Measurements from ENCODE around the gene URAD.

Gene URAD

DNA sequence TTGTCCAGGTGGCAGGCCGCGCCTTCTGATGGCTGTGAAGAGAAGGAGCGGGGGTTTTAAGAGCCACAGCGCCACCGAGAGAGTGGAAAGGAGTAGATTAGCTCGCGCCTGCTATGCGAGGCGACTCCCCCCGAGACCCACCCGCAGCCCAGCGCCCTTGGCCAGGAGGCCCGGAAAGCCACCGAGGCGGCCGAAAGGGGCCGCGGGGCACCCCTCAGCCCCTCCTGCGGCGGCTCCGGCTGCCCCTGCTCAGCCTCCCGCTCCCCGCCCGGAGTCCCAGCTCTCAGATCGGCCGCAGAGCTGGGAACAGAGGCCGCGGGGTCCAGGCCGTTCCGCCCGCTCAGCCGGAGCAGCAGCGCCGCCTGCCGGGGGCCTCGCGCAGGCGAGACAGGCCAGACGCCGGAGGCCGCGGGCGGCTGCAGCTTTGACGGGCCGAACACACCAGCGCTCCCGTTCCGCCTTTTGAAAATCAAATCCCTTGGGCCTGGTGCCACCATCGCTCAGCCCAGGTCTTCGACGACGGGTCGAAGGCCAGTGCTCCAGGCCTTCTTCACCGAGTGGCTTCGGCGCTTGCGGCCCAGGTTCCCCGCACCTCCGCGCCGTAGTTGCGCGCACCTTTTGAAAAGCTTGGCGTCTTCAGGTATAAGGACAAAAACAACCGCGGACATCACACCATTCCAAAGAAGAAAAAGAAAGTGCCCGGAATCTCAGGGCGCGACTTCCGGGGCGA lies 34.7 kb downstream of the URAD start:
- no peak for DNase-seq

DNA sequence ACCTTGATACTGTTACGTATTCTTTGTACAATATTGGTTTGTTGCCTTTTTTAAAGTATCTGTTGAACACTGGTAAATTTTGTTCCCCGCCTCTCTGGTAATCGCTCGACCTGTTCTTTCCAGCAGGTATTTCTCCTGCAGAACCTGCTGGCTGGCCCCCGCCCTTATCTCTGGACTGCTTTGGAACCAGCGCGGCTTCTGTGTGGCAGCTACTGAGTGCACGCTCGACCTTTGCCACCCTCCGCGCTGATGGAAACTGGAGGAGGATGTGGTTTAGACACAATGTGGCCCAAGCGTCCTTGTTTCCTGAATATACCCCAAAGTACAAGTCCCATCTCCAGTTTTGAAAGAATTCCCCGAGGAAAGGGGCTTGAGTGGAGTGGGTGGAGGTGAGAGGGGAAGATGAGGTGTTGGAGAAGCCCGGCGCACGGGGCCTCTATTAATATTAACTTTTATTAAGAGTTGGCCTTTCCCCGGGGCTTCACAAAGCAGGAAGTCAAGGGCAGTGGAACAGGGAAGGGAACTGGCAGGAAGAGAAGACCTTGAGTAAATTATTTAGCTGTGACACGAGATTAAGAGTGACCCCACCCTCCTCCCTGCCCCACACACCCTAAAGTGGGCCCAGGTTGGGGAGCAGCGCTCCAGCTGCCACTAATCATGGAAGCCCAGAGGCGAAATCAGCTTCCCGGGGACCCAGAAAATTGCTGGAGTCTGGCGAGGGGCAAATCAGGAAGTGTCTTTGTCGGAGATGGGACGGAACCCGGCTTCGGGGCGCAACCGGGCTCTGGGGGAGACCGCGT lies 35.4 kb downstream of the URAD start:
- DNase-seq: no peak

DNA sequence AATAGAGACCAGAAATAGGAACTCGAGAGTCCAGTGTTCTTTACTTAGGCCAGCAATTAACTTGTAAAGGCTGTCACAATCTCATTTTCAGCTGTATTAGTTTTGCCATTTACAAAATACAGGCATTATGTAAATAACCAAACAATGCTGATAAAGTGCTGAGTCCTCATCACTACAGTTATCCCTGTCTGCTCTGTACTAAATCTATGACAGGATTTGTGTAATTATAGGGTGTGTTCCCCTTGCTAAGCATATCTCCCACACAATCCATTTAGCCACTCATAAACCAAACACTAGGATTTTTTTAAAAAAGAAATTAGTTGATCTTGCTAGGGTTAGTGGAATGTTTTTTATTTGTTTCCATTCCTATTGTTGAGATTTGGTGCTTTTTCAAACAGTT lies 45.5 kb downstream of the URAD start:
- DNase-seq: no peak

GRCh38 chr13:27933580-27934328 lies 54.7 kb downstream of the URAD start:
- no peak for DNase-seq

GRCh38 chr13:27933118-27933517 lies 55.4 kb downstream of the URAD start:
- no peak for DNase-seq

DNA sequence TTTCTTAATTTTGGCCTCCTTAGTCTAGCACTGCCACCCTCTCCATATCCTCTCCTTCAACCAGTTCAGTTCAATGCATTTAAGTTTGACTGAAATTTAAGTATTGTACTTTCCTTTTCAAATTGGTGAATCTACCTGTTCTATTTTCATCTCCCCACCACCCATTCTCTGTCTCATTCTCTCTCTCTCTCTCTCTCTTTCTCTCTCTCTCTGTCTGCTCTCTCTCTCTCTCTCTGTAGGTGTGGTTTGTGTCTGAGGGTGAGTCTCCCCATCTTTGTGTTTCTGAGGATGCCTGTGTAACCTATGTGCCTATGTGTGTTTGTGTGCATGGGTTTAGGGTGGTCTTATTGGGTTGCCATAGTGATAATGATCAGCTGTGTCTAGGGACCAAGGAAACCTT lies 58.6 kb downstream of the URAD start:
- DNase-seq: no peak

GRCh38 chr13:27928805-27929753 lies 59.4 kb downstream of the URAD start:
- no peak for DNase-seq

GRCh38 chr13:27928353-27928804 lies 60.1 kb downstream of the URAD start:
- DNase-seq: no peak
